Muscle of arm (tissue), 12 donors: ENCODE data around the gene PDSS1. TPM values are rescaled to one million over a fixed set of nuclear protein-coding genes. Genes with fewer than 3 reads are reported as not detected.

Experiments
- DNase-seq: peaks from one replicate; pipeline ENCODE4 v3.0.0-alpha.2; 2013
- polyA plus RNA-seq, 12 donors: library from polyadenylated mRNA; unstranded; fragments of 120-200 nt; gene quantifications; one replicate each; pipeline ENCODE4 v1.2.1, GENCODE V29; 2013; ENCODE audit not compliant: insufficient read length in 12 of 12

PDSS1 gene
- polyA plus RNA-seq, 12 donors = 6.1 to 12.6 (median 9.0) TPM; not detected in 1

- DNase-seq = peak; percentile 4
These were observed 95.4 kb downstream of the PDSS1 start for GRCh38 chr10:26792758-26793495.

Other genes with a start within 250 kb of the PDSS1 start
- 10 to 100 TPM in 11 of 12 donors, not detected in 1; 39.4 to 74.9 (median 49.4) TPM for gene ABI1, start 163.3 kb downstream of the PDSS1 start, polyA plus RNA-seq